Measurements from ENCODE around the gene ELF1. TPM values are rescaled to one million over a fixed set of nuclear protein-coding genes. Genes with fewer than 3 reads are reported as not detected.
"Not testable (repeated sequence)": the region's sequence is repeated elsewhere in the genome, so short reads cannot be mapped to it uniquely, and the experiment has no call there.

The ELF1 gene
- total RNA-seq, 1 donor from 2014 or later, result 62.8 TPM

DNA sequence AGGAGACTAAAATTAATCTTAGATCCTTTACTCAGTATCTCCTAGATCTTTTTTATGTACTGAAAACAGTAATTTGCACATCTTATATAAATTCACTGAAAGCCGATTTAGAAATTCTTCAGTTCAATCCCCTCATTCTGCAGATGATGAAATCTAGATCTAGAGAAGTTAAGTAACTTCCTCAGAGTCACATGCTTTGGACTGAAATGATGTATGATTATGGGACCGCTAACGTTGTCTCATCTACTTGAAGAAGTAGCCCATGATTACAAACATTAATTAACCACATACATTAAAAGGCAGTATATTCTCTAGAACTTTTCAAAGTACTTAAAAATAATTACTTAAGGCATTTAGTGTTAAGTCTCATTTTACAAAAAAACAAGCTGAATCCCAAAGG, 37.8 kb downstream of the ELF1 start:
- no peak for DNase-seq

DNA sequence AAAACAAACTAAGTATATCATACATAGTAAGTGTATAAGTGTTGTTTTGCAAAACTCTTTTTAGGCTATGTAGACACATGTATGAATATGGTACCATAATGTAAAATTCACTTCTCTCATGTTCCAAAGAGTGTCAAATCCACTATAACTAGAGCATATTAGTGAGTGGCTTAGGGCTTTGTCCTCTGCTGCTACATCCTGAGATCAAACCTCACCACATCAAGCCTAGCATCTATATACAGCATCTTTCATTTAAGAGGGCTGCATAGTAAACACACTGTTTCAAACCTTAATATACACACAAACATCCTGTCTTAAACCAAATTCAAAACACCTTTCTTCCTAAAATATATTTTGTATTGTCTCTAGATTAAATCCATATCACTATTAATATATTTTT, 38.7 kb downstream of the ELF1 start:
- DNase-seq, result no peak

DNA sequence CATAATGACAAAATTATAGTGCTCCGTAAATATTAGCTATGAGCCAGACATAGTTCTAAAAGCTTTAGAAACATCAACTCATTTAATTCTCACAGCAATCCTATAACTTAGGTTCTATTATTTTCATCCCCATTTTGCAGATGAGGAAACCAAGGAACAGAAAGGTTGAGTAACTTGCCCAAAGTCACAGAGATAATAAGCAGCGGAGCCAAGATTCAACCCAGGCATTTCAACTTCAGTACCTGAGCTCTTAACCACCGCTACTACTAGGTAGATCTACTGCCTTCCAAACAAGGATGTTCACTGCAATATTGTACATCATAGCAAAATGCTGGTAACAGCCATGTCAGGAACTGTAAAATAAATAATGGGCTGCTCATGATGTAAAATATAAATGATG, 39.9 kb downstream of the ELF1 start:
- no peak for DNase-seq

DNA sequence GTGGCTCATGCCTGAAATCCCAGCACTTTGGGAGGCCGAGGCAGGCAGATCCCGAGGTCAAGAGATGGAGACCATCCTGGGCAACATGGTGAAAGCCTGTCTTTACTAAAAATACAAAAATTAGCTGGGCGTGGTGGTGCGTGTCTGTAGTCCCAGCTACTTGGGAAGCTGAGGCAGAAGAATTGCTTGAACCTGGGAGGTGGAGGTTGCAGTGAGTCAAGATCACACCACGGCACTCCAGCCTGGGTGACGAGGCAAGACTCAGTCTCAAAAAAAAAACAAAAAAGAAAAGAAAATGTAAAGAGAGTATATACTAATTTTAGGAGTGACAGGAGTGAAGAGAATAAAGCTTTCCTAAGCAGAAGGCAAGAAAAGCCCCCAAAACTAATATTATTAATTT, 41.0 kb downstream of the ELF1 start:
- DNase-seq, result not testable (repeated sequence)

DNA sequence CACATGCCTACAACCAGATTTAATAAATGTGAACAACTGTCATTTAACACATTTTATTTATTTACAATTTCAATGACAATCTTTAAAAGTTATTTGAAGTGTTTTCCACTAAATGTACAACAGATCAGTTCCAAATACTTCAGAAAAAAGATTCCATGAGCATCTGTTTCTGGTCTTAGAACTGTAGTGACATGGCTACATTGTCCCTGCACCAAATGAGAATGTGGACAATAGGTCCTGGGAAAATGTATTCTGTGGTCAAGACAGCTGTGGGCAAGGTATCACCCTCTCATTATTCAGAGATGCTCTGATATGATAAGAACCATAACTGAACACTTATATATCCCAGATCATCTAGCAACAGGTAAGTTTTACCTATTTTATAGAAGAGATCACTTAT, 43.7 kb downstream of the ELF1 start:
- DNase-seq, result no peak

DNA sequence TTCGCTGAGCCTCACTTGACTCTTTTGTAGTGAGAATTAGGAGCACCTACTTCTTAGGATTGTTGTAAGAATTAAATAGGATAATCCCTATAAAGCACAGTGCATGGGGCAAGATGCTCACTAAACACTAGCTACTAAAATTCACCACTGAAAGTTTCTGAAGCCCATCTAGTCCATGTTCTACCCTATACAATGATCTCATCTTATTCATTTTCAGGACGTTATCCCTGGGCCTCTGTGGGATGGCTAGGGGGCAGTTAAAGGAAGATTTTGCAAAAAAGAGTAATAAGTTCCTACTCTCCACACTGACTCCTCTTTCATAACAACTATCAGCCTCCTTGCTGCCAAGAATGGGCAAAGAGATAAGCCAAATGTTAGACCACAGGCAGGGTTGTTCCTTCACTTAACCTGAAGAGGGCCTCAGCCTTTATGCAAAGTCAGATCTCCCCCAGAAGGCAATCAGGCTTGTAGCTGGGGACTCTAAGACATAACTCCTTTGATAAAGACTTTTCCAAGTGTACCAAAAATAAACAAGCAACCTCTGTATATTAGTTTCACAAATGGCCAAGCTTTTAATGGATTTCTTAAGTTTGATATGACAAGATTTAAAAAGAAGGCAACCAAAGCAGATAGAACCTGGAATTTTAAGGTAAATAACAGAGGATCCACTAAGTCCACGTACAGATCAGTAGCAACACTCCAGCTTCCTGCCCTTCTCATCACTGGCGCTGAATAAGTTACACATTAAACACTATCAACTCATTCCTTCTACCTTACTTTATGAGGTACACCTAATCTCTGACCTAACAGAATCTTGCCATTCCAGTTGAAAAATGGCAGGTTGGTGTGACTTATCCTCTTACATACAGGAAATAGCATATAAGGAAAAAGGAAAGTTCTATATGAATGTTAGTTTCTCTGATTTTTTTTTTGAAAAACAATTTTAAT, 44.4 kb downstream of the ELF1 start:
- no peak for DNase-seq

DNA sequence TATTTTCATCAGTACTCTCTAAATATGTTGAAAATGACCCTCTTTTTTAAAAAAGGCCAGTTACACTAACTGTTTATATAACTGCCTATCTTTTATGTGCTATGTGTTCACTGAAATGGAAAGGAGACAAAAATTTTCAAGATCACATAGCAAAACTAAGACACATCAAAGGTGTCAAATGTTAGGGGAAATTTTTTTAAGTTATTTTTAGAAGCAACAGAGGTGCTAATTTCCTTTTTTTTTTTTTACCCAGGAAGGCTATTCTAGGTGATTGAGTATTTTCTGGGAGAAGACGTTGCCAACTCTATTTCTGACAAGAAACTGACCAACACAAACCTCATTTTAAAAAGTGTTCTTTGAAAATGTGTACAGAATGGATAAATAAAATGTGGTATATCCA, 45.7 kb downstream of the ELF1 start:
- DNase-seq, result no peak

DNA sequence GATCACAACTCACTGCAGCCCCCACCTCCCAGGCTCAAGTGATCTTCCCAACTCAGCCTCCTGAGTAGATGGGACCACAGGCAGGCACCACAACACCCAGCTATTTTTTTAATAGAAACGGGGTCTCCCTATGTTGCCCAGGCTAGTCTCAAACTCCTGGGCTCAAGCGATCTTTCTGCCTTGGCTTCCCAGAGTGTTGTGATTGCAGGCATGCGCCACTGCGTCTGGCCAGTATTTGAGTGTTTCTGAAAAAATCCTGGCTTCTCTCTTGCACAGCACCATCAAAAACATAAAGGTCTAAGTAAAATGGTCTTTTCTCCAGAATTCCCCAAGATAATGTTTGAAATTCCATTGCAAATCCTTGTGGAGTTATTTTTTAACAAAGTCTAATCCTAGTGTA, 47.8 kb downstream of the ELF1 start:
- DNase-seq, result no peak

DNA sequence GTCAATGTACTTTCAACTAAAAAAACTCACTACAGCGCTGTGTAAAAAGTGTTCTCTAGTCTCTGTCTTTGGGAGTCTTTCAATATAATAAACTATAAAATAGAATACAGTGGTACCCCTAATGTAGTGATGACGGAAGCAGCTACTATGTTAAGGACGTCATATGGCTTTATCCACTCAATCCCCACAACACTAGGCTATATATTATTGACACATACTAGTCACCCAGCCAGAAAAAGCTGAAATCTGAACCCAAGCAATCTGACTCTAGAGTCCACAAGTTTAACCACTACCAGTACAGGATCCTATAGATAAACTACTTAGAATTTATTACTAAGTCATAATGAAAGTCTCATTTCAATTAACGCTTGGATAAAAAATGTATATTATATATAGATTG, 48.3 kb downstream of the ELF1 start:
- DNase-seq, result no peak

DNA sequence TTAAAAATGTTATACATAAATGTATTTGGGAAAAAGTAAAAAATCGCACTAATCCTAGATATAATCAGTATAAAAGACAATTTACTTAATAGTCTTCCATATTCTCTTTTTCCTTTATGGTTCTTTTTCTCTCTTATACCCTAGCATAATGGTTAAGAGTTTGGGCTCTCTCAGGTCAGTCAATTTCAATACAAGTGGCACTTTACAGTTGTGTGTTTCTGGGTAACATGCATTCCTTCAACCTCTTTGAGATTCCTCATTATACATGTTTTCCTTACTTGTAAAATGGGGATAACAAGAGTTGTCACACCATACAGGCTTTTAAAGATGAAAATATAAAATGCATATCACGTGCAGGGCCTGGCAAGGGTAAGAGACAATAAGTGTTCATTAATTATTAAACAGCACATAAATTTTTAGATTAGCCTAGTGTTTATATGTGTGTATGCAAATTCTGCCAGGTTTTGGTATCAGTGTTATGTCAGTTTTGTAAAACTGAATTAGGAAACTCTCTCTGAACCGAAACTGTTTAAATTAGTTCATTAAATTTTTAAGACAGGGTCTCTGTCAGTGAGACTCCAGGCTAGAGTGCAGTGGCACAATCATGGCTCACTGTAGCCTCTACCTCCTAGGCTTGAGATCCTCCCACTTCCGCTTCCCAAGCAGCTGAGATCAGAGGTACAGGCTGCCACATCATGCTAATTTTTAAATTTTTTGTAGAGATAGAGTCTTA, 49.8 kb downstream of the ELF1 start:
- no peak for DNase-seq

DNA sequence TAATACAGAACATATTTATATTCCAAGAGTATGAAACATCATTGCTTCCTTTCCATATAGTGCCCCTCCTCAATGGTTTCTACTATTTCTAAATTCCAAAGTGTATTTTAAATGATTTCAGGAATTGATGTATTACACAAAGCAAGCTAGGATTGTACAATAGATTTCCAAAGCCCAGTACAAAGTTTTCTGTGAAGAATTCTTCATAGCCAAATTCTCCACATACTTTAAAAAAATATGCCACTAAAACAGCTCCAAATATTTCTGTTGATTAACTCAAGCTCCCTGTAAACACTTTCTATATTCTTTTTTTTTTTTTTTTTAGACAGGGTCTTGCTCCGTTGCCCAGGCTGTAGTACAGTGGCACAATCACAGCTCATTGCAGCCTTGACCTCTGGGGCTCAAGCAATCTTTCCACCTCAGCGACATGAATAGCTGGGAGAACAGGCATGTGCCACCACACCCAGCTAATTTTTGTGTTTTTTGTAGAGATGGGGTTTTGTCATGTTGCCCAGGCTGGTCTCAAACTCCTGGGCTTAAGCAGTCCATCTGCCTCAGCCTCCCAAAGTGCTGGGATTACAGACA, 50.6 kb downstream of the ELF1 start:
- DNase-seq, result no peak

DNA sequence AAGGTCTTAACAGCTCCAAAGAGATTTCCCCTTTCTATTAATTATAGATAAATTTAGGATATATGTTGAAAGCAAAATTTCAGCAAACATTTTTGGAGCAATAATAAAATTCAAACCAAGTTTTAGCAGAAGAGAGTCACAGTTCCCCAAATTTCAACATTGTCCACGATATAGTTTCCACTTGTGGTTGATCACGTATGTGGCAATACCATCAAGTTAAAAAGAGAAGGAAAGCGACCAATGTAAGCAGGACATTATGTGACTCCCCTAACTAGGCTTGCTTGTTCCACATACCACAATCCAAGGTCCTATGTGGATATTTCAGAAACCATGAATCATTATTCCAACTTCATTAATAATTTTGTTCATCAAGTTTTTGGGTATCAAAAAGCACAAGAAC, 52.8 kb downstream of the ELF1 start:
- DNase-seq, result no peak

DNA sequence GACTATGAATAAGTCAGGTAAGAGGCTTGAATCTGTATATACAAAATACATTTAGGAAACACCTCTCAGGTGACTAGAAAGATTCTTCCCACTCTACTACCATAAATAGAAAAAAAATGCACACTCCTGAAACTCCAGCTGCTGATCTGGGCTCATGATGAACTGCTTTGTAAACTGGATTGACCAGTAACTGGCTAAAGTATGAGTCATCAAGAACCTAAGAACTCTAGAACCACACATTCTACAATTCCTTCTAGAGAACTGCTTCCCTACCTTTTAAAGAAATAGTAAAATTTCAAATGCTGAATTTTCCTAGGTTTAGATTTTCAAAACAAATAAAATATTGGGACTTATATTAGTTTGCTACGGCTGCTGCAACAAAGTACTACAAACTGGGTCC, 55.2 kb downstream of the ELF1 start:
- no peak for DNase-seq

DNA sequence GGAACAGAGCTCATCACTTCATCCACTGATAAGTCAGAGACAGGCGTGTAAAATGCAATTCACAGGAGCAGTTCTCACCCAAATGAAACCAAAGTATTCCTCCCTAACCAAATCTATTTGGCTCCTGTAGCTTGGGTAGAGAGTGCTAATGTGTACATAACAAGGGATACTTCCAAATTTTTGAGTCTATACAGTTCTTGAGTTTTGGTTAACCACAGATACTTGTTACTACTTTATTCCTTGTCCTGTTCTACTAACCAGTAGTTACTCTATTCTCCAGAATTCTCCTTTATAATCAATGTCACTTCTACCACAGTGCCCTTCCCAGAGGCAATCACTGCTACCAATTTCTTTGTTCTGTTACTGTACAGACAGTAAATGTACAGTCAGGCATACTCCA, 57.3 kb downstream of the ELF1 start:
- no peak for DNase-seq

DNA sequence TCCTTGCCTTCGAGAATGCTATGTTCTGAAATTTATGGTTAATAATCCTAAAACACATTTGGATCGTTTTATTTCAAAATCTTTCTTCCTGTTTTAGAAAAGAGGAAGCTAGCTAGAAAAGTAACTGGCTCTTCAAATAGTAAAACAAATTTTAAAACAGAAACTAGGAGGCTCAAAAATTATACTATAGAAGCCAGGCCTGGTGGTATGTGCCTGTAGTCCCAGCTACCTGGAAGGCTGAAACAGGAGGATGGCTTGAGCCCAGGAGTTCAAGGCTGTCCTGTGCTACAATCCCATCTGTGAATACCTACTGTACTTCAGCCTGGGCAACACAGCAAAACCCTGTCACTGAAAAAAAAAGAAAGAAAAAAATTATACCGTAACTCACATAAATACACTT, 57.9 kb downstream of the ELF1 start:
- no peak for DNase-seq

DNA sequence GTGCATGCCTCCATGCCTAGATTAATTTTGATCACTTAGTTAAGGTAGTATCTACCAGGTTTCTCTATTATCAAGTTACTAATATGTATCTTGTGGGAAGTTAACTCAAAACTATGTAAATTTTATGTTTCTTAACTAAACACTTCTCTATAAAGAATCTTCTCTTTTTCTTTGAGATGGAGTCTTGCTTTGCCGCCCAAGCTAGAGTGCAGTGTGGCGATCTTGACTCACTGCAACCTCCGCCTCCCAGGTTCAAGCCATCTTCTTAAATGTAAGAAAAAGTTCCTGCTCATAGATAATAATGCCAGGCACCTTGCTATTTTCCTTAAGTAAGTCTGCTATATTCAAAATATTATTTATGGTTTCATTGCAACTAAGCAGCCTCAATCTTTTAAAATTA, 58.4 kb downstream of the ELF1 start:
- no peak for DNase-seq

DNA sequence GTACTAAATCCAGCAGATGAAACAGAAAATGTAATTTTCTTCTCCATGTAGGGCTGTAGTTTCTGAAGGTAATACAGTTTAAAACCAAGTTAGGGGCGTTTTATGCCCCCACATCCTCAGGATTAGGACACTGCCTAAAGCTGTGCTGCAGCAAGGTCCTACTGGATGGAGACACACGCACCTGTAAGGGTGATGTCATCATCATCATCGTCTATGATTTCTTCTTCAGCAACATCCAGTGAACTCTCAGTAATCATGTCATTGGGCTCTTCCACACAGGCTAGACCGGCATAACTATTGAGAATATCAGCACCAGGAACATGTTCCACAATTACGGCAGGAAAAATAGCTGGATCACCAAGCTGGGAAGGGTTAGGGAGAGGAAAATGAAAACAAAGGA, 60.5 kb downstream of the ELF1 start:
- DNase-seq, result no peak

DNA sequence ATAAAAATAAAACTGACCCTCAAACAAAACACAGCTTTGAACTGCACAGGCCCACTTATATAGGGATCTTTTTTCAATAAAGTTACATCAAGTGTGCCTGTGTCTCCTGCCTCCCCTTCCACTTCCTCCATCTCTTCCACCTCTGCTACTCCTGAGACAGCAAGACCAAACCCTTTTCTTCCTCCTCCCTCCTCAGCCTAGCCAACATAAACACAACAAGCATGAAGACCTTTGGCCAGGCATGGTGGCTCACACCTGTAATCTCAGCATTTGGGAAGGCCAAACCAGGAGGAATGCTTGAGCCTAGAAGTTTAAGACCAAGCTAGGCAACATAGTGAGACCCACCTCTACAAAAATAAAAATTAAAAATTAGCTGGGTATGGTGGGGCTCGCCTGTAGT, 72.6 kb downstream of the ELF1 start:
- DNase-seq, result no peak

DNA sequence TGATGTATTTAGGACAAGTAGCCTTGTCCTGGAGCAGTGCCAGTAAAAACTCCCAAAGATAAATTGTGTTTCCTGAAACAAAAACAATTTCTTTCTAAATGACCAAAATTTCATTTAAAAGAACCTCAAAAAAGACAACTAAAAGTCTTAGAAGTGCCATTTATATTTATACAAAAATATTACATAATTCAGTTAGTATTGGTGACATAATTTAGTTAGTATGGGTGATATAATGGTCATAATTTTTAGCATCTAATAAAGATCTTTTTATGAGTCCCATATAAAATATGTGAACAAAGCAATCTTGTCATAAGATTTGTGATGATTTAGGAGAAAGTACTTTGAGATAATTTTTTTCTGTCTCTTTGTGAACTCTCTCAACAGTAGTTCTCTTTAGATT, 76.0 kb downstream of the ELF1 start:
- DNase-seq, result no peak

DNA sequence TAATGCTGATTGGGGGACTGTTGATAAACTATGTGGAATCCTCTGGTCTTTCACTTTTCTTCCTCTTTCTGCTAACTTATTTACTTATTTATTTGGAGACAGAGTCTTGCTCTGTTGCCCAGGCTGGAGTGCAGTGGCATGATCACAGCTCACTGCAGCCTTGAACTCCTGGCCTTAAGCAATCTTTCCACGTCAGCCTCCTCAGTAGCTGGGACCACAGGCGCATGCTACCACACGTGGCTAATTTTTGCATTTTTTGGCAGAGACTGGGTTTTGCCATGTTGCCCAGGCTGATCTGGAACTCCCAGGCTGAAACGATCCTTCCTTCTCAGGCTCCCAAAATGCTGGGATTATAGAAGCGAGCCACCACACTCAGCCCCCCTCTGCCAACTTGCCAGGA, 77.5 kb downstream of the ELF1 start:
- no peak for DNase-seq

DNA sequence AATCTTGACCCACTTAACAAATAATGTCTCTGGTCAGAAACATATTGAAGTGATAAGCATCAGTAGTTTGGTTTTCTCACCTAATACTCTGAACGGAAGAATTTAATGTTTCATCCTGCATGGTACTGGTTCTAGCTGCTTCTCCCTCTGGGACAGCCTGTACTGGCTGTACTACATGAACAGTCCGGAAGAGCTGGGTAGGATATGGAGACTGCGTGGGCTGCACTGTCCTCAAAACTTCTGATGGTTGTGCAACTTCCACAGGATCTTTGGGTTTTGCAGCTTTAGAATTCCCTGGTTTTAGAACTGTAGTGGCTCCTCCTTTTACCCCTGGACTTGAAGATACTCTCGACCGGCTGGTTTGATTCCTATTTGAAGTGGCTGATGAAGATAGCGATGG, 78.3 kb downstream of the ELF1 start:
- DNase-seq, result no peak

DNA sequence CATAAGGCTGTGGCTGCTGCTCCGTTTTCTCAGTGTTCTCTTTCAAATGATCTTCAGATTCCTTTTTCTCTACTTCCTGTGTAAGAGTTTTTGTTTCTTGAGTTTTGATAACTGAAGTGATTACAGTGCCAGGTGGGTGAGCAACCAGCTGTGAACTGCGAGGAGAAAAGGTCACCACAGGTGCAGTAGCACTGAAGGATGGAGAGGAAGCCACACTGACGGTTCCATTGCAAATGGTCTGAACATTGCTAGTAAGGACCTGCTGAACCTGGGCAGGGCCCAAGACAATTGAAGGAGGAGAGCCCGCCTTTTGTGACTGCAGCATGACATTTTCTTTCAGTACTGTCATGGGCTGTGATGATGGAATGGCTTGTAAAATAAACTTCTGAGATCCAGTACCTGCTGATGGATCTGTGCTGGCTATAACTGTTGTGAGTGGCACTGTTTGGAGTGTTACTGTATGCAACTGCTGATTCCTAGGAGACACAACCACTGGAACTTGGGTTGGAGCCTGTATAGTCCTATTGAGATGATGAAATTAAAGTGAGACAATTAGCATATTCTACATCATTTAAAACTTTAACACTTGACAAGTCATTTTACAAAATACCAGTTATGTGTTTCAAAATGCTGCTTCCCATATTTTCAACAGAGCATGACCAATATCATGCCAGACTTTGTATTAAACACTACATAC, 85.5 kb downstream of the ELF1 start:
- no peak for DNase-seq

DNA sequence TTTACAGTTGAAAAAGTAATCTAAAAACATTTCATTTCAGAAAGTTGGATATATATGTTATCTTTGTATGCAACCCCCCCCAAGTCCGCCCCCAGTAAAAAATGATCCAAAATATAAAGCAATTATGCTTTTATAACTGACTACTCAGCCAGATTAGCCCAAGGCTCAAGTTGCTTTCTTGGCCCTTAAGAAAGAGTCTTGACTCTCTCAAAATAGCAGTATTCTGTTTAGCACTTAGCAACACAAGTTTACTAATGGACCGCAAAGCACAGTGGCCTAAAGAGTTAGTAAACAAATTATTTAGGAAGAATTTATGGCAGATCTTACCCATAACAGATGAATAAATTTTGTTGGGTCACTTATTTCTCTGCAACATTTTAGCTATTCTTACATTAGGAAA, 86.9 kb downstream of the ELF1 start:
- no peak for DNase-seq

All from skin of body (tissue), 2 donors.